ENCODE data around the gene BICC1.

The BICC1 gene

GRCh38 chr10:58517491-58518355 lies 5.1 kb downstream of the BICC1 start:
- peaks cover 35% of the 10 kb centered on the region for H3K4me1 ChIP-seq (ENCODE audit: control insufficient read depth, insufficient read depth, low read length)
- peak overlapping the region; percentile 31 for H3K4me3 ChIP-seq (ENCODE audit: low read length)
- no peaks in the 10 kb centered on the region for H3K36me3 ChIP-seq (ENCODE audit: control insufficient read depth, insufficient read depth, low read length, severe bottlenecking)
- no peaks in the 10 kb centered on the region for H3K27me3 ChIP-seq (replicated peaks; ENCODE audit: control insufficient read depth, insufficient read depth, low read length)
- H3K9ac ChIP-seq (ENCODE audit: low read length): no peak overlapping the region
- DNase-seq (ENCODE audit: low read depth): no peak
- H3K9me3 ChIP-seq (ENCODE audit: control insufficient read depth, low read length): no peaks in the 10 kb centered on the region

GRCh38 chr10:58518775-58519174 lies 6.1 kb downstream of the BICC1 start:
- no peaks in the 10 kb centered on the region for H3K27me3 ChIP-seq (replicated peaks; ENCODE audit: control insufficient read depth, insufficient read depth, low read length)
- no peaks in the 10 kb centered on the region for H3K36me3 ChIP-seq (ENCODE audit: control insufficient read depth, insufficient read depth, low read length, severe bottlenecking)
- no peaks in the 10 kb centered on the region for H3K9me3 ChIP-seq (ENCODE audit: control insufficient read depth, low read length)
- H3K4me1 ChIP-seq (ENCODE audit: control insufficient read depth, insufficient read depth, low read length): peaks cover 35% of the 10 kb centered on the region
- no peak for DNase-seq (ENCODE audit: low read depth)
- no peak overlapping the region for H3K4me3 ChIP-seq (ENCODE audit: low read length)
- H3K9ac ChIP-seq (ENCODE audit: low read length): no peak overlapping the region

- H3K4me1 ChIP-seq (ENCODE audit: control insufficient read depth, insufficient read depth, low read length): peaks cover 12% of the 10 kb centered on the region
- no peaks in the 10 kb centered on the region for H3K27me3 ChIP-seq (replicated peaks; ENCODE audit: control insufficient read depth, insufficient read depth, low read length)
- no peaks in the 10 kb centered on the region for H3K36me3 ChIP-seq (ENCODE audit: control insufficient read depth, insufficient read depth, low read length, severe bottlenecking)
- no peak overlapping the region for H3K4me3 ChIP-seq (ENCODE audit: low read length)
- H3K9me3 ChIP-seq (ENCODE audit: control insufficient read depth, low read length): no peaks in the 10 kb centered on the region
- DNase-seq (ENCODE audit: low read depth): no peak
- no peak overlapping the region for H3K9ac ChIP-seq (ENCODE audit: low read length)
Measured at GRCh38 chr10:58529077-58529728, 16.5 kb downstream of the BICC1 start.

GRCh38 chr10:58531084-58531695 lies 18.5 kb downstream of the BICC1 start:
- peak; percentile 79 for DNase-seq (ENCODE audit: low read depth)
- peaks cover 12% of the 10 kb centered on the region for H3K4me1 ChIP-seq (ENCODE audit: control insufficient read depth, insufficient read depth, low read length)

GRCh38 chr10:58535311-58535710 lies 22.6 kb downstream of the BICC1 start:
- Histone ChIP-seq H3K36me3 (ENCODE audit: control insufficient read depth, insufficient read depth, low read length, severe bottlenecking) (no peaks in the 10 kb centered on the region), H3K4me1 (ENCODE audit: control insufficient read depth, insufficient read depth, low read length) (peaks cover 5% of the 10 kb centered on the region), H3K9me3 (ENCODE audit: control insufficient read depth, low read length) (peaks cover 10% of the 10 kb centered on the region), H3K9ac (ENCODE audit: low read length) (no peak overlapping the region), H3K4me3 (ENCODE audit: low read length) (no peak overlapping the region), H3K27me3 (replicated peaks; ENCODE audit: control insufficient read depth, insufficient read depth, low read length) (no peaks in the 10 kb centered on the region)
- no peak for DNase-seq (ENCODE audit: low read depth)

More at GRCh38 chr10:58531084-58531695, 18.5 kb downstream of the BICC1 start:
- Histone ChIP-seq H3K36me3 (ENCODE audit: control insufficient read depth, insufficient read depth, low read length, severe bottlenecking) (no peaks in the 10 kb centered on the region), H3K9ac (ENCODE audit: low read length) (no peak overlapping the region), H3K27me3 (replicated peaks; ENCODE audit: control insufficient read depth, insufficient read depth, low read length) (no peaks in the 10 kb centered on the region), H3K4me3 (ENCODE audit: low read length) (no peak overlapping the region), H3K9me3 (ENCODE audit: control insufficient read depth, low read length) (peaks cover 10% of the 10 kb centered on the region)

- no peak overlapping the region for H3K4me3 ChIP-seq (ENCODE audit: low read length)
- H3K9ac ChIP-seq (ENCODE audit: low read length): no peak overlapping the region
- H3K9me3 ChIP-seq (ENCODE audit: control insufficient read depth, low read length): no peaks in the 10 kb centered on the region
- no peak for DNase-seq (ENCODE audit: low read depth)
- no peaks in the 10 kb centered on the region for H3K27me3 ChIP-seq (replicated peaks; ENCODE audit: control insufficient read depth, insufficient read depth, low read length)
- H3K36me3 ChIP-seq (ENCODE audit: control insufficient read depth, insufficient read depth, low read length, severe bottlenecking): no peaks in the 10 kb centered on the region
- H3K4me1 ChIP-seq (ENCODE audit: control insufficient read depth, insufficient read depth, low read length): peaks cover 39% of the 10 kb centered on the region
Measured at GRCh38 chr10:58543141-58543540, 30.5 kb downstream of the BICC1 start.

GRCh38 chr10:58544135-58544534 lies 31.5 kb downstream of the BICC1 start:
- Histone ChIP-seq H3K36me3 (ENCODE audit: control insufficient read depth, insufficient read depth, low read length, severe bottlenecking) (no peaks in the 10 kb centered on the region), H3K9ac (ENCODE audit: low read length) (no peak overlapping the region), H3K4me1 (ENCODE audit: control insufficient read depth, insufficient read depth, low read length) (peaks cover 39% of the 10 kb centered on the region), H3K27me3 (replicated peaks; ENCODE audit: control insufficient read depth, insufficient read depth, low read length) (no peaks in the 10 kb centered on the region), H3K4me3 (ENCODE audit: low read length) (no peak overlapping the region), H3K9me3 (ENCODE audit: control insufficient read depth, low read length) (no peaks in the 10 kb centered on the region)
- DNase-seq (ENCODE audit: low read depth): peak; percentile 73

- no peak for DNase-seq (ENCODE audit: low read depth)
- H3K27me3 ChIP-seq (replicated peaks; ENCODE audit: control insufficient read depth, insufficient read depth, low read length): no peaks in the 10 kb centered on the region
- no peak overlapping the region for H3K4me3 ChIP-seq (ENCODE audit: low read length)
- no peaks in the 10 kb centered on the region for H3K9me3 ChIP-seq (ENCODE audit: control insufficient read depth, low read length)
- no peak overlapping the region for H3K9ac ChIP-seq (ENCODE audit: low read length)
- peaks cover 39% of the 10 kb centered on the region for H3K4me1 ChIP-seq (ENCODE audit: control insufficient read depth, insufficient read depth, low read length)
- H3K36me3 ChIP-seq (ENCODE audit: control insufficient read depth, insufficient read depth, low read length, severe bottlenecking): no peaks in the 10 kb centered on the region
Measured at GRCh38 chr10:58545427-58545826, 32.8 kb downstream of the BICC1 start.

- H3K4me3 ChIP-seq (ENCODE audit: low read length): no peak overlapping the region
- no peaks in the 10 kb centered on the region for H3K9me3 ChIP-seq (ENCODE audit: control insufficient read depth, low read length)
- H3K9ac ChIP-seq (ENCODE audit: low read length): peak overlapping the region; percentile 31
- no peaks in the 10 kb centered on the region for H3K36me3 ChIP-seq (ENCODE audit: control insufficient read depth, insufficient read depth, low read length, severe bottlenecking)
- H3K4me1 ChIP-seq (ENCODE audit: control insufficient read depth, insufficient read depth, low read length): peaks cover 39% of the 10 kb centered on the region
- no peak for DNase-seq (ENCODE audit: low read depth)
- no peaks in the 10 kb centered on the region for H3K27me3 ChIP-seq (replicated peaks; ENCODE audit: control insufficient read depth, insufficient read depth, low read length)
Measured at GRCh38 chr10:58546137-58546536, 33.5 kb downstream of the BICC1 start.

GRCh38 chr10:58546722-58547445 lies 34.2 kb downstream of the BICC1 start:
- Histone ChIP-seq H3K4me1 (ENCODE audit: control insufficient read depth, insufficient read depth, low read length) (peaks cover 39% of the 10 kb centered on the region), H3K36me3 (ENCODE audit: control insufficient read depth, insufficient read depth, low read length, severe bottlenecking) (no peaks in the 10 kb centered on the region), H3K9me3 (ENCODE audit: control insufficient read depth, low read length) (no peaks in the 10 kb centered on the region), H3K9ac (ENCODE audit: low read length) (no peak overlapping the region), H3K4me3 (ENCODE audit: low read length) (no peak overlapping the region), H3K27me3 (replicated peaks; ENCODE audit: control insufficient read depth, insufficient read depth, low read length) (no peaks in the 10 kb centered on the region)
- no peak for DNase-seq (ENCODE audit: low read depth)

GRCh38 chr10:58547963-58548362 lies 35.3 kb downstream of the BICC1 start:
- Histone ChIP-seq H3K9me3 (ENCODE audit: control insufficient read depth, low read length) (no peaks in the 10 kb centered on the region), H3K9ac (ENCODE audit: low read length) (no peak overlapping the region), H3K27me3 (replicated peaks; ENCODE audit: control insufficient read depth, insufficient read depth, low read length) (no peaks in the 10 kb centered on the region), H3K4me3 (ENCODE audit: low read length) (no peak overlapping the region), H3K4me1 (ENCODE audit: control insufficient read depth, insufficient read depth, low read length) (peaks cover 39% of the 10 kb centered on the region), H3K36me3 (ENCODE audit: control insufficient read depth, insufficient read depth, low read length, severe bottlenecking) (no peaks in the 10 kb centered on the region)
- no peak for DNase-seq (ENCODE audit: low read depth)
